ENCODE data around the gene GPR179. TPM values are rescaled to one million over a fixed set of nuclear protein-coding genes. Genes with fewer than 3 reads are reported as not detected.

The GPR179 gene
- total RNA-seq, 1 donor from 2014 or later = not detected

- H3K27ac Mint-ChIP-seq (ENCODE audit: unreplicated experiment) = no peak overlapping the region
- H3K4me3 Mint-ChIP-seq (ENCODE audit: unreplicated experiment) = no peak overlapping the region
- no peaks in the 10 kb centered on the region for H3K27me3 Mint-ChIP-seq (ENCODE audit: low read depth)
- H3K9me3 Mint-ChIP-seq (ENCODE audit: low read depth) = no peaks in the 10 kb centered on the region
- H3K4me1 Mint-ChIP-seq (ENCODE audit: low read depth) = peaks cover 68% of the 10 kb centered on the region
- DNase-seq (ENCODE audit: low spot score) = no peak
- TF ChIP-seq CTCF (IDR thresholded peaks at IDR 0.05) = no peak
- H3K36me3 Mint-ChIP-seq (ENCODE audit: low read depth) = no peaks in the 10 kb centered on the region
Measured at GRCh38 chr17:38354466-38354865, 10.7 kb upstream of the GPR179 start.

GRCh38 chr17:38353668-38354067, 9.9 kb upstream of the GPR179 start:
- H3K27me3 Mint-ChIP-seq (ENCODE audit: low read depth) = no peaks in the 10 kb centered on the region
- DNase-seq (ENCODE audit: low spot score) = no peak
- TF ChIP-seq CTCF (IDR thresholded peaks at IDR 0.05) = no peak
- H3K4me3 Mint-ChIP-seq (ENCODE audit: unreplicated experiment) = peak overlapping the region; percentile 78
- H3K9me3 Mint-ChIP-seq (ENCODE audit: low read depth) = no peaks in the 10 kb centered on the region
- H3K27ac Mint-ChIP-seq (ENCODE audit: unreplicated experiment) = no peak overlapping the region
- H3K4me1 Mint-ChIP-seq (ENCODE audit: low read depth) = peaks cover 63% of the 10 kb centered on the region
- H3K36me3 Mint-ChIP-seq (ENCODE audit: low read depth) = no peaks in the 10 kb centered on the region

GRCh38 chr17:38353086-38353604, 9.4 kb upstream of the GPR179 start:
- Mint-ChIP-seq H3K27ac (ENCODE audit: unreplicated experiment) (peak overlapping the region; percentile 70), H3K36me3 (ENCODE audit: low read depth) (no peaks in the 10 kb centered on the region)
- DNase-seq (ENCODE audit: low spot score) = no peak

GRCh38 chr17:38352245-38353085, 8.7 kb upstream of the GPR179 start:
- Mint-ChIP-seq H3K9me3 (ENCODE audit: low read depth) (no peaks in the 10 kb centered on the region), H3K36me3 (ENCODE audit: low read depth) (no peaks in the 10 kb centered on the region), H3K27ac (ENCODE audit: unreplicated experiment) (peak overlapping the region; percentile 70), H3K4me3 (ENCODE audit: unreplicated experiment) (peak overlapping the region; percentile 78), H3K27me3 (ENCODE audit: low read depth) (no peaks in the 10 kb centered on the region), H3K4me1 (ENCODE audit: low read depth) (peaks cover 51% of the 10 kb centered on the region)
- TF ChIP-seq CTCF (IDR thresholded peaks at IDR 0.05) = no peak
- DNase-seq (ENCODE audit: low spot score) = no peak

More at GRCh38 chr17:38353086-38353604, 9.4 kb upstream of the GPR179 start:
- H3K27me3 Mint-ChIP-seq (ENCODE audit: low read depth) = no peaks in the 10 kb centered on the region
- no peak for TF ChIP-seq CTCF (IDR thresholded peaks at IDR 0.05)
- no peaks in the 10 kb centered on the region for H3K9me3 Mint-ChIP-seq (ENCODE audit: low read depth)
- H3K4me3 Mint-ChIP-seq (ENCODE audit: unreplicated experiment) = peak overlapping the region; percentile 78
- H3K4me1 Mint-ChIP-seq (ENCODE audit: low read depth) = peaks cover 57% of the 10 kb centered on the region

- Mint-ChIP-seq H3K27me3 (ENCODE audit: low read depth) (no peaks in the 10 kb centered on the region), H3K9me3 (ENCODE audit: low read depth) (no peaks in the 10 kb centered on the region), H3K27ac (ENCODE audit: unreplicated experiment) (peak within 1 kb of the TSS; percentile 86), H3K36me3 (ENCODE audit: low read depth) (no peaks in the 10 kb centered on the region), H3K4me3 (ENCODE audit: unreplicated experiment) (peak within 1 kb of the TSS; percentile 78), H3K4me1 (ENCODE audit: low read depth) (peaks cover 42% of the 10 kb centered on the region)
- peak; percentile 7 for TF ChIP-seq CTCF (IDR thresholded peaks at IDR 0.05)
- DNase-seq (ENCODE audit: low spot score) = no peak
Measured at GRCh38 chr17:38351412-38352222, 7.9 kb upstream of the GPR179 start, which contains the start of gene SOCS7. SOCS7 (plus strand) TSS chr17:38351844; CDS start chr17:38352053, 209 bp downstream.

All from chondrocyte (in vitro differentiated cells).